GM23338 (cell line): ENCODE measurements around the gene HEPACAM2. TPM values are rescaled to one million over a fixed set of nuclear protein-coding genes. Genes with fewer than 3 reads are reported as not detected.

Experiments
- ATAC-seq: fragments of 200-7000 bp; cut with Tn5 transposase; 3 replicates; pipeline ENCODE4 v1.9.1; 2020
- DNase-seq: peaks from one replicate; pipeline ENCODE4 v3.0.0-alpha.2; 2015; ENCODE audit warnings: low spot score
- H2AFZ ChIP-seq: fragments of 200-600 bp; sonication (generic); 2 replicates; pipeline ENCODE4 v1.8.0; 2016; ENCODE audit warnings: antibody characterized with exemption, mild to moderate bottlenecking, moderate library complexity
- H3F3A ChIP-seq: fragments of 200-600 bp; sonication (generic); replicated peaks from 2 replicates; pipeline ENCODE4 v1.8.0; 2017; ENCODE audit warnings: antibody characterized with exemption, mixed run types, low read depth
- H3K27ac ChIP-seq: fragments of 200-600 bp; sonication (generic); 2 replicates; pipeline ENCODE4 v1.6.1; 2016; ENCODE audit warnings: low read depth
- H3K27me3 ChIP-seq: fragments of 200-600 bp; sonication (generic); 2 replicates; pipeline ENCODE4 v1.8.0; 2016; ENCODE audit warnings: mild to moderate bottlenecking, mixed run types, moderate library complexity; ENCODE audit not compliant: insufficient read depth
- H3K36me3 ChIP-seq: fragments of 200-600 bp; sonication (generic); 2 replicates; pipeline ENCODE4 v1.8.0; 2016; ENCODE audit warnings: mild to moderate bottlenecking; ENCODE audit not compliant: insufficient read depth
- H3K4me1 ChIP-seq: fragments of 200-600 bp; sonication (generic); 2 replicates; pipeline ENCODE4 v1.8.0; 2016; ENCODE audit warnings: mild to moderate bottlenecking, moderate library complexity; ENCODE audit not compliant: insufficient read depth
- H3K4me2 ChIP-seq: fragments of 200-600 bp; sonication (generic); 2 replicates; pipeline ENCODE4 v1.7.1; 2017; ENCODE audit warnings: mixed run types
- H3K4me3 ChIP-seq: fragments of 200-600 bp; sonication (generic); 2 replicates; pipeline ENCODE4 v1.6.1; 2016; ENCODE audit warnings: mixed run types
- H3K79me2 ChIP-seq: fragments of 200-600 bp; sonication (generic); replicated peaks from 2 replicates; pipeline ENCODE4 v1.8.0; 2017; ENCODE audit warnings: mild to moderate bottlenecking; ENCODE audit not compliant: insufficient read depth
- H3K9me2 ChIP-seq: fragments of 200-600 bp; sonication (generic); 2 replicates; pipeline ENCODE4 v1.8.0; 2017; ENCODE audit not compliant: insufficient read depth
- H4K20me1 ChIP-seq: fragments of 200-600 bp; sonication (generic); replicated peaks from 2 replicates; pipeline ENCODE4 v1.8.0; 2017; ENCODE audit warnings: mild to moderate bottlenecking; ENCODE audit not compliant: insufficient read depth
- H3K27ac Mint-ChIP-seq: 2 replicates; pipeline ENCODE4 v1.8.0; 2020; ENCODE audit warnings: inconsistent platforms, mild to moderate bottlenecking, moderate library complexity, mixed read lengths
- H3K27me3 Mint-ChIP-seq: 3 replicates; pipeline ENCODE4 v1.8.0; 2022; ENCODE audit warnings: low read depth, mild to moderate bottlenecking, moderate library complexity, mixed read lengths, inconsistent platforms; ENCODE audit not compliant: insufficient read depth, poor library complexity
- H3K36me3 Mint-ChIP-seq: 3 replicates; pipeline ENCODE4 v1.8.0; 2021; ENCODE audit warnings: low read depth, mild to moderate bottlenecking, inconsistent platforms, moderate library complexity, mixed read lengths
- H3K4me1 Mint-ChIP-seq: 3 replicates; pipeline ENCODE4 v1.8.0; 2020; ENCODE audit warnings: mild to moderate bottlenecking, inconsistent platforms, mixed read lengths
- H3K4me3 Mint-ChIP-seq: 3 replicates; pipeline ENCODE4 v1.8.0; 2021; ENCODE audit warnings: moderate library complexity, mild to moderate bottlenecking, inconsistent platforms, mixed read lengths
- H3K9me3 Mint-ChIP-seq: 3 replicates; pipeline ENCODE4 v1.8.0; 2020; ENCODE audit warnings: moderate library complexity, mild to moderate bottlenecking, inconsistent platforms, mixed read lengths
- CREB1 ChIP-seq: fragments of 250-450 bp; sonication (Bioruptor Pico); IDR thresholded peaks from 2 replicates; pipeline ENCODE4 v1.5.0; 2020; ENCODE audit warnings: low read depth, mild to moderate bottlenecking, moderate library complexity
- CTCF ChIP-seq, 2 experiments: fragments of 200-600 bp in 1 of 2; sonication (generic) in 1 of 2; conservative IDR thresholded peaks; 2 replicates each; pipeline versions ENCODE4 v1.5.1 to v1.6.1; 2016 to 2017; ENCODE audit warnings: antibody characterized with exemption in 2 of 2, low read depth in 2 of 2, mild to moderate bottlenecking in 2 of 2, moderate library complexity in 1 of 2
- ETS1 ChIP-seq: IDR thresholded peaks from 2 replicates; pipeline ENCODE4 v1.6.1; 2016; ENCODE audit warnings: antibody characterized with exemption
- EZH2 ChIP-seq: fragments of 200-600 bp; sonication (generic); IDR thresholded peaks from one replicate; pipeline ENCODE4 v1.8.0; 2017; ENCODE audit warnings: antibody characterized with exemption, mild to moderate bottlenecking, low read depth; ENCODE audit not compliant: unreplicated experiment
- EZH2phosphoT487 ChIP-seq: fragments of 200-600 bp; sonication (generic); IDR thresholded peaks from one replicate; pipeline ENCODE4 v1.8.1; 2018; ENCODE audit warnings: antibody characterized with exemption; ENCODE audit not compliant: unreplicated experiment
- JUNB ChIP-seq: IDR thresholded peaks from one replicate; pipeline ENCODE4 v1.6.1; 2016; ENCODE audit warnings: antibody characterized with exemption; ENCODE audit not compliant: unreplicated experiment
- NANOG ChIP-seq: IDR thresholded peaks from 2 replicates; pipeline ENCODE4 v1.6.1; 2016; ENCODE audit warnings: antibody characterized with exemption, borderline replicate concordance
- POLR2AphosphoS5 ChIP-seq: IDR thresholded peaks from 2 replicates; pipeline ENCODE4 v1.6.1; 2016; ENCODE audit warnings: antibody characterized with exemption, low read depth
- REST ChIP-seq: IDR thresholded peaks from one replicate; pipeline ENCODE4 v1.6.1; 2018; ENCODE audit warnings: antibody characterized with exemption; ENCODE audit not compliant: unreplicated experiment
- STAT1 ChIP-seq: IDR thresholded peaks from one replicate; pipeline ENCODE4 v1.6.1; 2016; ENCODE audit warnings: antibody characterized with exemption; ENCODE audit not compliant: unreplicated experiment
- ZNF114 ChIP-seq: fragments of 250-450 bp; sonication (Bioruptor Pico); IDR thresholded peaks from 2 replicates; pipeline ENCODE4 v1.5.0; 2020; ENCODE audit warnings: mild to moderate bottlenecking, moderate library complexity
- ZNF331 ChIP-seq: fragments of 250-450 bp; sonication (Bioruptor Pico); IDR thresholded peaks from 2 replicates; pipeline ENCODE4 v1.5.0; 2020; ENCODE audit warnings: low read depth, mild to moderate bottlenecking, moderate library complexity
- polyA plus RNA-seq: library from polyadenylated mRNA; unstranded; fragments of >200 nt; fragmentation: Nextera tagmentation; extraction: Ambion mirVana; gene quantifications from 2 replicates; pipeline ENCODE4 v1.2.1, GENCODE V29; 2016
- total RNA-seq: library from RNA; depleted of rRNA; stranded (reverse); fragments of >200 nt; shearing (Covaris generic); gene quantifications from 2 replicates; pipeline ENCODE4 v1.2.3, GENCODE V29; 2014

Gene HEPACAM2
- total and polyA plus RNA-seq, 2 experiments from 2014 or later = not detected

- Mint-ChIP-seq H3K27me3 (peaks cover 3% of the 10 kb centered on the region), H3K9me3 (peaks cover 23% of the 10 kb centered on the region), H3K27ac (no peak overlapping the region), H3K4me1 (no peaks in the 10 kb centered on the region), H3K4me3 (no peak overlapping the region), H3K36me3 (no peaks in the 10 kb centered on the region; the same call in 2 of the 3 replicates)
- ATAC-seq = no peak
- H3K4me2 ChIP-seq = no peak overlapping the region
- no peaks in the 10 kb centered on the region for H3K36me3 ChIP-seq
- H3F3A ChIP-seq = no peaks in the 10 kb centered on the region
- no peaks in the 10 kb centered on the region for H4K20me1 ChIP-seq
- no peak overlapping the region for H3K4me3 ChIP-seq
- DNase-seq = no peak
- TF ChIP-seq CTCF (conservative IDR thresholded peaks at IDR 0.05; ENCODE audit: low read depth in 2 of 2) = peak; percentile 40 to 46
- no peak for TF ChIP-seq JUNB
- no peak overlapping the region for H2AFZ ChIP-seq
- no peak overlapping the region for H3K27ac ChIP-seq
- no peaks in the 10 kb centered on the region for H3K79me2 ChIP-seq
- peaks cover 18% of the 10 kb centered on the region for H3K9me2 ChIP-seq
- no peaks in the 10 kb centered on the region for H3K4me1 ChIP-seq
- H3K27me3 ChIP-seq = no peaks in the 10 kb centered on the region
Observed at GRCh38 chr7:93175219-93175618, 51.0 kb downstream of the HEPACAM2 start.

GRCh38 chr7:93172683-93173082 lies 53.6 kb downstream of the HEPACAM2 start:
- Mint-ChIP-seq H3K4me3 (no peak overlapping the region), H3K36me3 (no peaks in the 10 kb centered on the region; the same call in 2 of the 3 replicates), H3K27ac (no peak overlapping the region), H3K9me3 (peaks cover 23% of the 10 kb centered on the region), H3K27me3 (peaks cover 6% of the 10 kb centered on the region), H3K4me1 (no peaks in the 10 kb centered on the region)
- DNase-seq (no peak), ATAC-seq (no peak)
- H3K4me2 ChIP-seq = no peak overlapping the region
- no peaks in the 10 kb centered on the region for H4K20me1 ChIP-seq
- H2AFZ ChIP-seq = no peak overlapping the region
- no peak overlapping the region for H3K27ac ChIP-seq
- no peaks in the 10 kb centered on the region for H3F3A ChIP-seq
- peaks cover 21% of the 10 kb centered on the region for H3K9me2 ChIP-seq
- no peaks in the 10 kb centered on the region for H3K27me3 ChIP-seq
- H3K4me3 ChIP-seq = no peak overlapping the region
- no peaks in the 10 kb centered on the region for H3K79me2 ChIP-seq
- no peaks in the 10 kb centered on the region for H3K4me1 ChIP-seq
- H3K36me3 ChIP-seq = no peaks in the 10 kb centered on the region
- no peak for TF ChIP-seq EZH2
- no peak for TF ChIP-seq POLR2AphosphoS5
- TF ChIP-seq CTCF (conservative IDR thresholded peaks at IDR 0.05; ENCODE audit: low read depth in 2 of 2) = no peak
- TF ChIP-seq JUNB = no peak
- TF ChIP-seq REST = no peak
- no peak for TF ChIP-seq EZH2phosphoT487
- TF ChIP-seq ZNF331 (CRISPR knock-in tag) = no peak
- TF ChIP-seq ZNF114 (CRISPR knock-in tag) = no peak
- no peak for TF ChIP-seq CREB1 (CRISPR knock-in tag)
- TF ChIP-seq STAT1 = no peak
- TF ChIP-seq NANOG = no peak
- no peak for TF ChIP-seq ETS1
